Measurements from ENCODE around the gene GGTA1.

- no peak for TF ChIP-seq POLR2A (IDR thresholded peaks at IDR 0.05)
- TF ChIP-seq CTCF (IDR thresholded peaks at IDR 0.05 in 8 of 11, conservative IDR thresholded peaks at IDR 0.05 in 3 of 11), result no peak
Measured at GRCh38 chr9:121427899-121428298, 71.7 kb downstream of the GGTA1 start.
